GM12801 (cell line): ENCODE results near the gene GAS6.

Experiments
- CTCF ChIP-seq: IDR thresholded peaks from one replicate; pipeline ENCODE4 v1.5.1; 2011; ENCODE audit warnings: control low read depth; ENCODE audit not compliant: insufficient read length; ENCODE audit errors: extremely low read depth

Gene GAS6

GRCh38 chr13:113886561-113887112, 22.8 kb upstream of the GAS6 start:
- TF ChIP-seq CTCF: no peak

GRCh38 chr13:113884821-113885220, 20.9 kb upstream of the GAS6 start:
- TF ChIP-seq CTCF: no peak

GRCh38 chr13:113883921-113884804, 20.3 kb upstream of the GAS6 start:
- no peak for TF ChIP-seq CTCF

- TF ChIP-seq CTCF: no peak
Measured at GRCh38 chr13:113883314-113883811, 19.5 kb upstream of the GAS6 start.

GRCh38 chr13:113882716-113883115, 18.8 kb upstream of the GAS6 start:
- no peak for TF ChIP-seq CTCF

- TF ChIP-seq CTCF: no peak
Measured at GRCh38 chr13:113882267-113882630, 18.4 kb upstream of the GAS6 start.

GRCh38 chr13:113881614-113882266, 17.9 kb upstream of the GAS6 start:
- TF ChIP-seq CTCF: no peak
